HK-2 (cell line): ENCODE measurements around the gene BICDL2.

Experiments
- DNase-seq: peaks from one replicate; pipeline ENCODE4 v3.0.0-alpha.2; 2018; ENCODE audit not compliant: unreplicated experiment

The BICDL2 gene

GRCh38 chr16:3010510-3010909 is 26.2 kb downstream of the BICDL2 start:
- DNase-seq = no peak

GRCh38 chr16:3009568-3010390 is 27.0 kb downstream of the BICDL2 start:
- no peak for DNase-seq

GRCh38 chr16:3008690-3009037 is 28.1 kb downstream of the BICDL2 start:
- no peak for DNase-seq

GRCh38 chr16:3007957-3008689 is 28.6 kb downstream of the BICDL2 start:
- DNase-seq = no peak

- no peak for DNase-seq
Measured at GRCh38 chr16:3007059-3007956, 29.4 kb downstream of the BICDL2 start.

- peak; percentile 48 for DNase-seq
Measured at GRCh38 chr16:3004781-3005284, 31.9 kb downstream of the BICDL2 start.

GRCh38 chr16:3004319-3004718 is 32.4 kb downstream of the BICDL2 start:
- DNase-seq = no peak

- DNase-seq = peak; percentile 97
Measured at GRCh38 chr16:3003582-3004270, 33.0 kb downstream of the BICDL2 start.

- no peak for DNase-seq
Measured at GRCh38 chr16:3001316-3001715, 35.4 kb downstream of the BICDL2 start.

GRCh38 chr16:3000540-3000939 is 36.2 kb downstream of the BICDL2 start:
- DNase-seq = no peak

GRCh38 chr16:2999929-3000328 is 36.8 kb downstream of the BICDL2 start:
- DNase-seq = no peak

- DNase-seq = no peak
Measured at GRCh38 chr16:2996298-2996697, 40.4 kb downstream of the BICDL2 start.

- no peak for DNase-seq
Measured at GRCh38 chr16:2992383-2993081, 44.2 kb downstream of the BICDL2 start.

GRCh38 chr16:2991566-2992261 is 45.0 kb downstream of the BICDL2 start:
- DNase-seq = no peak

- no peak for DNase-seq
Measured at GRCh38 chr16:2990891-2991290, 45.9 kb downstream of the BICDL2 start.

GRCh38 chr16:2988590-2989099 is 48.1 kb downstream of the BICDL2 start:
- DNase-seq = no peak

- DNase-seq = no peak
Measured at GRCh38 chr16:2987833-2988232, 48.9 kb downstream of the BICDL2 start.

GRCh38 chr16:2987286-2987685 is 49.5 kb downstream of the BICDL2 start:
- DNase-seq = no peak

GRCh38 chr16:2986623-2987188 is 50.0 kb downstream of the BICDL2 start:
- DNase-seq = no peak
